ENCODE results near the gene KSR1.

DNA sequence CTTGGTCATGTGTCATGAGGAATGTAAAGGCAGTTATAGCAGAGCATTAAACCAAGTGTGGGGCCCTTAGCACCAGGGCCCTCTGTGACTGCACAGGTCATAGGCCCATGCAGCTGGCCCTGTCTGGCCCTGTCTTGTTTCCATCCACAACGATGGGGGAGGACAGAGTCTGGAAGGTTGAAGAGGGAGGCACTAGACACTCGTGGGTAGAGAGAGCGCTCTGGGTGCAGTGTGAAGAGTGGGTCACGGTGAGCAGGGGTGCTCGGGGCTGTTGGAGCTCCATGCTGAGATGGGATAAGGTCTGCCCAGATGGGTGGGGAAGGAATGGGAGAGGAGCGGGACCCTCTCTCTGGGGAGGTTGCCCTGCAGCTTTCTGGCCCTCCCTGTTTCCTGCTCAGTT lies 12.8 kb upstream of the KSR1 start:
- TF ChIP-seq EZH2 (IDR thresholded peaks at IDR 0.05; ENCODE audit: borderline replicate concordance, control insufficient read depth, low read depth, low read length) = no peak
- no peak for TF ChIP-seq POLR2A (IDR thresholded peaks at IDR 0.05; ENCODE audit: low read depth, low read length)
- TF ChIP-seq ZNF207 (IDR thresholded peaks at IDR 0.05; ENCODE audit: borderline replicate concordance) = no peak

Data from GM12878 (cell line).